Heart left ventricle (tissue), 13 donors: ENCODE measurements around the gene PHAX.

Source experiments
- POLR2A ChIP-seq, 2 donors: fragments of 450-650 bp; IDR thresholded peaks; one replicate each; pipeline ENCODE4 v1.6.1; 2017; ENCODE audit warnings: antibody characterized with exemption in 2 of 2, mild to moderate bottlenecking in 2 of 2, moderate library complexity in 2 of 2
- TF ChIP-seq, protein P1 (sequence below), 12 donors: fragments of 200-600 bp; sonication (generic) in 4 of 12; IDR thresholded peaks; one replicate each; pipeline versions ENCODE4 v1.5.0 to v1.8.0; 2018 to 2022; ENCODE audit warnings: antibody characterized with exemption in 12 of 12, mild to moderate bottlenecking in 5 of 12
- donor health status: ischemic (EF 13 %, LVEDD 7.1; RV severe dilation, severe dysfunction).
- donor health status: DM: no; HTN: yes; CAD: no.
- donor health status: DM: no; HTN: no; CAD: no.
- donor health status: ischemic (EF 25% LVEDD 6.9; RV normal size, moderate dysfunction).
- donor health status: ischemic (EF 25% LVEDD 5.7; RV mildly dilated, moderate dysfunction).
- donor health status: ischemic (EF 35%, LVEDD 5.7; RV mildly dilated, moderate dysfunction).
- donor health status: nonischemic (EF 11% LVEDD 7.7; RV severe dilation, severe dysfunction).
- donor health status: DM: yes; HTN: yes; CAD: no.
- donor health status: PGD.
- donor health status: ischemic (EF 29% LVEDD 5.4; RV normal size, mild dysfunction).
- donor health status: nonischemic (EF 23%, LVEDD 6.1; RV moderate dilation, normal function).

- TF ChIP-seq, protein P1, sequence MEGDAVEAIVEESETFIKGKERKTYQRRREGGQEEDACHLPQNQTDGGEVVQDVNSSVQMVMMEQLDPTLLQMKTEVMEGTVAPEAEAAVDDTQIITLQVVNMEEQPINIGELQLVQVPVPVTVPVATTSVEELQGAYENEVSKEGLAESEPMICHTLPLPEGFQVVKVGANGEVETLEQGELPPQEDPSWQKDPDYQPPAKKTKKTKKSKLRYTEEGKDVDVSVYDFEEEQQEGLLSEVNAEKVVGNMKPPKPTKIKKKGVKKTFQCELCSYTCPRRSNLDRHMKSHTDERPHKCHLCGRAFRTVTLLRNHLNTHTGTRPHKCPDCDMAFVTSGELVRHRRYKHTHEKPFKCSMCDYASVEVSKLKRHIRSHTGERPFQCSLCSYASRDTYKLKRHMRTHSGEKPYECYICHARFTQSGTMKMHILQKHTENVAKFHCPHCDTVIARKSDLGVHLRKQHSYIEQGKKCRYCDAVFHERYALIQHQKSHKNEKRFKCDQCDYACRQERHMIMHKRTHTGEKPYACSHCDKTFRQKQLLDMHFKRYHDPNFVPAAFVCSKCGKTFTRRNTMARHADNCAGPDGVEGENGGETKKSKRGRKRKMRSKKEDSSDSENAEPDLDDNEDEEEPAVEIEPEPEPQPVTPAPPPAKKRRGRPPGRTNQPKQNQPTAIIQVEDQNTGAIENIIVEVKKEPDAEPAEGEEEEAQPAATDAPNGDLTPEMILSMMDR (IDR thresholded peaks at IDR 0.05), result peak; percentile 51 to 90 (median 74)
- TF ChIP-seq POLR2A (IDR thresholded peaks at IDR 0.05), result no peak
Measured at GRCh38 chr5:126600631-126601511, at the start of gene PHAX.
